ENCODE results near the gene USH2A.

The USH2A gene

DNA sequence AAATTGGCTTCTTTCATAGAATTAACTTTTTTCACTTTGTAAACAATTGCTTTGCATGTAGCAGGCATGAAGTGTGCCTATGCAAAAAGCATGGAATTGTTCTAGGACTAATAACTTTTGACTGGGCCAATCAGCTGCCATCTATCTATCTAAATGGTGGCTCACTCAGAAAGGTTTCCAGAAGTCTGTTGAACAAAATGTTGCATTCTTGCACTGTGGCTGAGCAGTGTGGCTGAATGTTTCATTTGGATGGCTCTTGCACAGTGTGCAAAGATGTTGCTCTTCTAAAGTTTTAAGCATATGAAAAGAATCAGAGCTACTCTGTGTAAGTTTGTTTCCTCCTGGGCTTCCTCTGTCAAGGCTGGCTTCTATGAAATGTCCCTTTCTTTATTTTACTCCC, 642.6 kb downstream of the USH2A start:
- DNase-seq (ENCODE audit: low read depth) = no peak
- no peak for TF ChIP-seq CTCF (IDR thresholded peaks at IDR 0.05; ENCODE audit: low read length, missing control alignments)
- H3K4me3 ChIP-seq (replicated peaks; ENCODE audit: low read depth, low read length) = no peak overlapping the region

GRCh38 chr1:215780139-215780538, 643.1 kb downstream of the USH2A start:
- no peak for DNase-seq (ENCODE audit: low read depth)
- no peak overlapping the region for H3K4me3 ChIP-seq (replicated peaks; ENCODE audit: low read depth, low read length)
- TF ChIP-seq CTCF (IDR thresholded peaks at IDR 0.05; ENCODE audit: low read length, missing control alignments) = no peak

- no peak for TF ChIP-seq CTCF (IDR thresholded peaks at IDR 0.05; ENCODE audit: low read length, missing control alignments)
Measured at GRCh38 chr1:215779729-215780128, 643.5 kb downstream of the USH2A start.

GRCh38 chr1:215777370-215777925, 645.8 kb downstream of the USH2A start:
- no peak for DNase-seq (ENCODE audit: low read depth)
- no peak overlapping the region for H3K4me3 ChIP-seq (replicated peaks; ENCODE audit: low read depth, low read length)
- no peak for TF ChIP-seq CTCF (IDR thresholded peaks at IDR 0.05; ENCODE audit: low read length, missing control alignments)

More at GRCh38 chr1:215779729-215780128, 643.5 kb downstream of the USH2A start:
- DNase-seq (ENCODE audit: low read depth) = no peak
- H3K4me3 ChIP-seq (replicated peaks; ENCODE audit: low read depth, low read length) = no peak overlapping the region

DNA sequence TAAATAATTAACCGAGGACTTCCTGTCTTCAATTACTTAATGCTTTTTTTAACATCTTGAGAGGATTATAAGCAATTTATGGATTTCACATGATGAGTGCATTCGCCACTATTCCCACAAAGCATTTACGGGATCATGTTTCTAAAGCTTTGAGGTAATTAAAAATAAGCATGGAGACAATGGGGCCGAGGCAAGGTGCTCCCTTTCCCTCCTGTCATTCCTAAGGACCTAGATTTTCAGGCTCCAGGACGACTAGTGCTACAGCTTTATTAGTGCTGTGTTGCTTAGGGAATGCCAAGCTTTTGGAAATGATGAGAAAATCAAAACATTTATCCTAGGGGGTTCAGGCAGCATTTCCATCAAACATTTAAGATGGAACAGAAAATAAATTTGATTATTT, 646.9 kb downstream of the USH2A start:
- no peak for DNase-seq (ENCODE audit: low read depth)
- H3K4me3 ChIP-seq (replicated peaks; ENCODE audit: low read depth, low read length) = no peak overlapping the region
- no peak for TF ChIP-seq CTCF (IDR thresholded peaks at IDR 0.05; ENCODE audit: low read length, missing control alignments)

GRCh38 chr1:215772151-215772550, 651.1 kb downstream of the USH2A start:
- no peak for DNase-seq (ENCODE audit: low read depth)
- TF ChIP-seq CTCF (IDR thresholded peaks at IDR 0.05; ENCODE audit: low read length, missing control alignments) = no peak

GRCh38 chr1:215768303-215768702, 654.9 kb downstream of the USH2A start:
- no peak for TF ChIP-seq CTCF (IDR thresholded peaks at IDR 0.05; ENCODE audit: low read length, missing control alignments)
- no peak overlapping the region for H3K4me3 ChIP-seq (replicated peaks; ENCODE audit: low read depth, low read length)
- no peak for DNase-seq (ENCODE audit: low read depth)

More at GRCh38 chr1:215772151-215772550, 651.1 kb downstream of the USH2A start:
- H3K4me3 ChIP-seq (replicated peaks; ENCODE audit: low read depth, low read length) = no peak overlapping the region

Measured in fibroblast of pulmonary artery (primary cell).